ENCODE results near the gene HIPK2. TPM values are rescaled to one million over a fixed set of nuclear protein-coding genes. Genes with fewer than 3 reads are reported as not detected.

Gene HIPK2
- total RNA-seq, 6 experiments from 2014 or later, result 48.5 to 68.0 (median 59.6) TPM

- intact Hi-C loops (cut with DNase I), result no loop called here
- no peak for TF ChIP-seq CTCF (IDR thresholded peaks at IDR 0.05)
- no peak for TF ChIP-seq POLR2A (IDR thresholded peaks at IDR 0.05)
- Histone ChIP-seq H3K9me3 (no peaks in the 10 kb centered on the region), H3K27me3 (no peaks in the 10 kb centered on the region), H3K4me1 (no peaks in the 10 kb centered on the region), H3K27ac (no peak overlapping the region), H3K36me3 (no peaks in the 10 kb centered on the region), H3K4me3 (no peak overlapping the region)
- WGBS (ENCODE audit: insufficient coverage, low coverage, low lambda C conversion rate, missing lambda C conversion rate), result 70% methylated on average over 6 of the region's 6 CpGs
- DNase-seq (peak in 1 of 3 donors; percentile 2), ATAC-seq (no peak)
Observed at GRCh38 chr7:139532636-139533155, 245.1 kb downstream of the HIPK2 start.

DNA sequence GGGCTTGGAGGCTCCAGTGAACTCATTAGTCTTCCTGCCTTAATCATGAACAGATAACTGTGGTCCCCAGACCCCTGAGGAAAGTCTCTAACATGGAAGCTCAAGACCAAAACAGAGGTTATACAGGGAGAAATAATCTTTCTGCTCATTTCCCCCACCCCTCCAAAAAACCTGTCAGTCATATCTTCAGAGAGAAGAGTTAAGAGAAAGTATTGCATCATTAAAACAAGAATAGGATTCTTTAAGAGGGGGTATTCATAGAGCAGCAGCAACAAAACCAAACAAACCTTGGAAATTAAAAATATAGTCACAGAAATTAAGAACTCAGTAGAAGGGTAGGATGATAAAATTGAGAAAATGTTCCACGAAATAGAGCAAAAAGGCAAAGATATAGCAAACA is 246.7 kb downstream of the HIPK2 start:
- TF ChIP-seq CTCF (IDR thresholded peaks at IDR 0.05), result no peak
- no peak for TF ChIP-seq POLR2A (IDR thresholded peaks at IDR 0.05)
- Histone ChIP-seq H3K9me3 (no peaks in the 10 kb centered on the region), H3K27me3 (no peaks in the 10 kb centered on the region), H3K4me1 (no peaks in the 10 kb centered on the region), H3K27ac (no peak overlapping the region), H3K4me3 (no peak overlapping the region), H3K36me3 (no peaks in the 10 kb centered on the region)
- 50% methylated on average over 1 of the region's 1 CpG for WGBS (ENCODE audit: insufficient coverage, low coverage, low lambda C conversion rate, missing lambda C conversion rate)
- DNase-seq (no peak), ATAC-seq (no peak)
- intact Hi-C loops (cut with DNase I), result no loop called here

- Histone ChIP-seq H3K4me1 (no peaks in the 10 kb centered on the region), H3K36me3 (no peaks in the 10 kb centered on the region), H3K4me3 (no peak overlapping the region), H3K27ac (no peak overlapping the region), H3K27me3 (no peaks in the 10 kb centered on the region), H3K9me3 (no peaks in the 10 kb centered on the region)
- 38% methylated on average over 3 of the region's 8 CpGs for WGBS (ENCODE audit: insufficient coverage, low coverage, low lambda C conversion rate, missing lambda C conversion rate)
- ATAC-seq, result no peak
- TF ChIP-seq CTCF (IDR thresholded peaks at IDR 0.05) (no peak), POLR2A (IDR thresholded peaks at IDR 0.05) (no peak)
- no peak for DNase-seq
- intact Hi-C loops (cut with DNase I), result no loop called here
Observed at GRCh38 chr7:139526578-139527544, 250.9 kb downstream of the HIPK2 start.

DNA sequence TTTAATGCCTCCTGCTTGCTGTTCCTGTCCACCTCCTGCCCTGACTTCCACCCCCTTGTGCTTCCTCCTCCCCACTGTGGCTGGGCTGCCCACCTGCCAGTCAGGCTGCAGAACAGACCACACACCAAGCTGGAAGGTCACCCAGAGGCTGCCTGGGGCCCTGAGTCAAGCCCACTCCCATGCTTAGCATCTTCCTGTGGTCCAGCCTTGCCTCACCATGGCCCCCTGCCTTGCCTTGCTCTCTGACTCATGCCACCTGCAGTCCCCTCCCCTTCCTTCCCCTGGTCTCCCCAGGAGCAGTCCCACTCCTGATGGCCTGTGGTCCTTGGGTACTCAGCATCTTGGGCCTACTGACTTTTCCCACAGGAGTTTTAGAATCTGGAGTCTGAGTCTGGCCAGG is 252.0 kb downstream of the HIPK2 start:
- Histone ChIP-seq H3K27ac (no peak overlapping the region), H3K27me3 (no peaks in the 10 kb centered on the region), H3K36me3 (no peaks in the 10 kb centered on the region), H3K4me1 (no peaks in the 10 kb centered on the region), H3K9me3 (no peaks in the 10 kb centered on the region), H3K4me3 (no peak overlapping the region)
- intact Hi-C loops (cut with DNase I), result no loop called here
- no peak for TF ChIP-seq CTCF (IDR thresholded peaks at IDR 0.05)
- no peak for TF ChIP-seq POLR2A (IDR thresholded peaks at IDR 0.05)
- ATAC-seq (peak in 1 of 4 donors; percentile 7), DNase-seq (no peak)
